Measurements from ENCODE around the gene DUOXA1.

DNA sequence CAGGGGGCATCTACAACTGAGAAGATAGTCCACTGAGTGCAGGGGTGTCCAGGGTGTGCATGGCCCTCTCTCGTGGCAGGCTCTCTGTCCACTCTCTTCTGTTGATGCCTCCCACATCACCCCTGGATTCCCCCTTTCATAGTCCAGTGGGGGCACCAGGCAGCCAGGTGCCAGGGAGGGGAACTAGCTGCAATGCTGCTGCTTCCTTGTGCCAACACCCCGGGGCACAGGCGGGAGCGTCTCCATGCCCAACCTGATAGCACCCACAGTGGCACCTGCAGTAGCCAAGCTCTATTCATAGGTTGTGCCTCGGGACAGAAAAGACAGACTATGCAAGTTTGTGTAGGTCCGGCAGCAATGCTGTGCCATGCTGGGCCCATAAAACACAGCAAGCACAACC, 27.5 kb downstream of the DUOXA1 start:
- TF ChIP-seq NR2C2 (CRISPR knock-in tag; IDR thresholded peaks at IDR 0.05) = no peak
- TF ChIP-seq, protein P1, sequence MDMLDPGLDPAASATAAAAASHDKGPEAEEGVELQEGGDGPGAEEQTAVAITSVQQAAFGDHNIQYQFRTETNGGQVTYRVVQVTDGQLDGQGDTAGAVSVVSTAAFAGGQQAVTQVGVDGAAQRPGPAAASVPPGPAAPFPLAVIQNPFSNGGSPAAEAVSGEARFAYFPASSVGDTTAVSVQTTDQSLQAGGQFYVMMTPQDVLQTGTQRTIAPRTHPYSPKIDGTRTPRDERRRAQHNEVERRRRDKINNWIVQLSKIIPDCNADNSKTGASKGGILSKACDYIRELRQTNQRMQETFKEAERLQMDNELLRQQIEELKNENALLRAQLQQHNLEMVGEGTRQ (CRISPR knock-in tag; IDR thresholded peaks at IDR 0.05) = no peak
- TF ChIP-seq SP1 (CRISPR knock-in tag; conservative IDR thresholded peaks at IDR 0.05) = no peak
- TF ChIP-seq, protein P2, sequence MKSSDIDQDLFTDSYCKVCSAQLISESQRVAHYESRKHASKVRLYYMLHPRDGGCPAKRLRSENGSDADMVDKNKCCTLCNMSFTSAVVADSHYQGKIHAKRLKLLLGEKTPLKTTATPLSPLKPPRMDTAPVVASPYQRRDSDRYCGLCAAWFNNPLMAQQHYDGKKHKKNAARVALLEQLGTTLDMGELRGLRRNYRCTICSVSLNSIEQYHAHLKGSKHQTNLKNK (CRISPR knock-in tag; IDR thresholded peaks at IDR 0.05) = no peak
- no peak for TF ChIP-seq GABPB1 (CRISPR knock-in tag; IDR thresholded peaks at IDR 0.05)
- TF ChIP-seq ESRRA (CRISPR knock-in tag; IDR thresholded peaks at IDR 0.05; ENCODE audit: borderline replicate concordance) = no peak
- TF ChIP-seq NFATC4 (CRISPR knock-in tag; IDR thresholded peaks at IDR 0.05) = no peak
- TF ChIP-seq, protein P3, sequence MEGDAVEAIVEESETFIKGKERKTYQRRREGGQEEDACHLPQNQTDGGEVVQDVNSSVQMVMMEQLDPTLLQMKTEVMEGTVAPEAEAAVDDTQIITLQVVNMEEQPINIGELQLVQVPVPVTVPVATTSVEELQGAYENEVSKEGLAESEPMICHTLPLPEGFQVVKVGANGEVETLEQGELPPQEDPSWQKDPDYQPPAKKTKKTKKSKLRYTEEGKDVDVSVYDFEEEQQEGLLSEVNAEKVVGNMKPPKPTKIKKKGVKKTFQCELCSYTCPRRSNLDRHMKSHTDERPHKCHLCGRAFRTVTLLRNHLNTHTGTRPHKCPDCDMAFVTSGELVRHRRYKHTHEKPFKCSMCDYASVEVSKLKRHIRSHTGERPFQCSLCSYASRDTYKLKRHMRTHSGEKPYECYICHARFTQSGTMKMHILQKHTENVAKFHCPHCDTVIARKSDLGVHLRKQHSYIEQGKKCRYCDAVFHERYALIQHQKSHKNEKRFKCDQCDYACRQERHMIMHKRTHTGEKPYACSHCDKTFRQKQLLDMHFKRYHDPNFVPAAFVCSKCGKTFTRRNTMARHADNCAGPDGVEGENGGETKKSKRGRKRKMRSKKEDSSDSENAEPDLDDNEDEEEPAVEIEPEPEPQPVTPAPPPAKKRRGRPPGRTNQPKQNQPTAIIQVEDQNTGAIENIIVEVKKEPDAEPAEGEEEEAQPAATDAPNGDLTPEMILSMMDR (IDR thresholded peaks at IDR 0.05) = no peak
